T-cell (primary cell): ENCODE results near the gene IQGAP2. TPM values are rescaled to one million over a fixed set of nuclear protein-coding genes. Genes with fewer than 3 reads are reported as not detected.

Experiments
- ATAC-seq, 4 experiments: fragments of 200-7000 bp in 3 of 4; fragments of 150-1000 bp in 1 of 4; cut with Tn5 transposase; replicated peaks in 1 of 4; 1 replicate in 3 of 4; 2 replicates in 1 of 4; pipeline ENCODE4 v1.10.0; 2021; ENCODE audit warnings: moderate library complexity in 3 of 4, mild to moderate bottlenecking in 2 of 4, moderate number of reproducible peaks in 1 of 4
- CTCF ChIA-PET, 2 donors: fragments of 300-600 bp; sonication (Branson Sonifier 250); formaldehyde crosslinking; loops; one replicate each; lab custom pipeline; 2022; ENCODE audit warnings: antibody characterized with exemption in 2 of 2; lab: Charles Lee
- POLR2A ChIA-PET, 2 donors: fragments of 300-600 bp; sonication (Branson Sonifier 250); formaldehyde crosslinking; loops; one replicate each; lab custom pipeline; 2022; ENCODE audit warnings: antibody characterized with exemption in 2 of 2; lab: Charles Lee
- DNase-seq, 35 experiments: peaks; one replicate each; pipeline versions ENCODE4 v3.0.0 to v3.0.0-alpha.2; 2013 to 2023
- H3K27ac ChIP-seq: one replicate; pipeline ENCODE4 v1.5.1; 2013; ENCODE audit warnings: low read length
- H3K27me3 ChIP-seq, 2 experiments: replicated peaks in 1 of 2; 1 replicate in 1 of 2; 2 replicates in 1 of 2; pipeline versions ENCODE4 v1.6.1 to v1.7.0; 2013; ENCODE audit warnings: low read length in 1 of 2, mixed read lengths in 1 of 2; ENCODE audit not compliant: control insufficient read depth in 2 of 2, insufficient read depth in 2 of 2; ENCODE audit errors: extremely low read depth in 1 of 2
- H3K36me3 ChIP-seq, 2 donors: 1 replicate in 1 of 2; 2 replicates in 1 of 2; pipeline versions ENCODE4 v1.6.1 to v1.7.0; 2013; ENCODE audit warnings: low read length in 1 of 2; ENCODE audit not compliant: control insufficient read depth in 2 of 2, insufficient read depth in 1 of 2; ENCODE audit errors: extremely low read depth in 1 of 2
- H3K4me1 ChIP-seq, 2 experiments: 1 replicate in 1 of 2; 2 replicates in 1 of 2; pipeline versions ENCODE4 v1.6.1 to v1.7.0; 2013; ENCODE audit warnings: low read length in 2 of 2, mixed read lengths in 1 of 2; ENCODE audit not compliant: insufficient read depth in 2 of 2, control insufficient read depth in 1 of 2; ENCODE audit errors: extremely low read depth in 1 of 2
- H3K4me3 ChIP-seq, 2 donors: 1 replicate in 1 of 2; 2 replicates in 1 of 2; pipeline versions ENCODE4 v1.5.1 to v1.7.0; 2013; ENCODE audit warnings: mild to moderate bottlenecking in 2 of 2, low read length in 1 of 2, moderate library complexity in 1 of 2; ENCODE audit not compliant: control insufficient read depth in 1 of 2; ENCODE audit errors: extremely low read depth in 1 of 2
- H3K9me3 ChIP-seq: 2 replicates; pipeline ENCODE4 v1.7.0; 2013
- H3K27ac Mint-ChIP-seq, 2 donors: one replicate each; pipeline ENCODE4 v1.8.0; 2020 to 2021; ENCODE audit warnings: mild to moderate bottlenecking in 2 of 2, mixed read lengths in 2 of 2
- H3K27me3 Mint-ChIP-seq, 2 donors: one replicate each; pipeline ENCODE4 v1.8.0; 2021 to 2022; ENCODE audit warnings: mixed read lengths in 2 of 2
- H3K36me3 Mint-ChIP-seq: one replicate; pipeline ENCODE4 v1.8.0; 2021; ENCODE audit warnings: mixed read lengths
- H3K4me1 Mint-ChIP-seq, 3 donors: one replicate each; pipeline ENCODE4 v1.8.0; 2020 to 2022; ENCODE audit warnings: mixed read lengths in 3 of 3, mild to moderate bottlenecking in 1 of 3
- H3K4me3 Mint-ChIP-seq, 3 donors: one replicate each; pipeline ENCODE4 v1.8.0; 2020 to 2022; ENCODE audit warnings: mild to moderate bottlenecking in 3 of 3, mixed read lengths in 3 of 3, moderate library complexity in 3 of 3
- H3K9me3 Mint-ChIP-seq, 3 donors: one replicate each; pipeline ENCODE4 v1.8.0; 2020 to 2022; ENCODE audit warnings: mixed read lengths in 3 of 3
- WGBS: methylation state at CpG from one replicate; pipeline ENCODE4 v1.1.5; 2013; ENCODE audit warnings: missing lambda C conversion rate; ENCODE audit not compliant: insufficient coverage; 5-methylcytosine and 5-hydroxymethylcytosine counted together
- total RNA-seq, 35 experiments: library from RNA in 6 of 35; stranded (reverse) in 6 of 35; fragments of 120-200 nt in 1 of 35; gene quantifications; one replicate each; pipeline versions ENCODE4 v1.2.1 to v1.2.4 and lab custom pipeline; 2013 to 2026

IQGAP2 gene
- total RNA-seq, 5 donors from 2014 or later (not counting 1 experiment from before 2014, with no cell fraction given), result 66.5 to 121 (median 72.5) TPM

DNA sequence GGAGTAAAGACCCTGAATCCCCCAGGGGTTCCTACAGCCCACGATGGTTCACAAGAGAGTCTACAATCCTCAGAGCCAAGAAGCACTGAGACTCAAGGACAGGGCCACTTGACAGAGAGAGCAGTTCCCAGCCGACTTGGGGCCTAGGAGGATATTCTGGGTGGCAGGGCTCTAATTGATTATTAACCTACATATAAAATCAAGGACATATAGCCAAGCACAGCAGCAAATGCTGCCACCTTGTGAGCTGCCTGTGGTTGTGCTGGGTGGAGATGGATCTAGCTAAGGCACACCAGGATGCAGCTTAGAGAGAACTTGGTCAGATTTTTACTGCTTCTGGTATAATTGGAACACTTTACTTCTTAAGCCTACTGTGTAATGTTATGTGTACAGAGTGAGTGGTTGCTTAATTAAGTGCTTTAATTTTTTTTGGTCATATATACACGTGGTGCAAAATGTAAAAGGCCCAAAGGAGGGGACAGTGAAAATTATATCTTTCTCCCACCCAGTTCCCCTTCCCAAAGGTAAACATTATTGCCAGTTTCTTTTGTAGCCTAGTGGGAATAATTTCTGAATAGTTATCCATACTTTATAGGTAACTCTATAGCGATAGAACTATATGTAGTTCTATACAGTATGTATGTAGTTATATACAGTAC lies 141.3 kb downstream of the IQGAP2 start:
- H3K27me3 ChIP-seq, result no peaks in the 10 kb centered on the region
- Mint-ChIP-seq H3K27me3 (no peaks in the 10 kb centered on the region), H3K27ac (peak overlapping the region; percentile 96 to 99), H3K9me3 (no peaks in the 10 kb centered on the region), H3K36me3 (no peaks in the 10 kb centered on the region), H3K4me3 (peak overlapping the region; percentile 67 to 76 (median 75)), H3K4me1 (peaks cover 83 to 95% (median 93%) of the 10 kb centered on the region in 3 donors)
- peak overlapping the region; percentile 96 for H3K27ac ChIP-seq
- peak; percentile 21 to 31 (median 28) for ATAC-seq
- ChIA-PET POLR2A (interaction anchor here in 1 of 2 donors (1.3 to 3.3 kb wide), 2 partner anchors 8 to 141 kb away, joined by 5 to 17 read pairs; partner anchors contain the start of gene IQGAP2), CTCF (interaction anchor here in 1 of 2 donors (0.7 to 3.2 kb wide), 9 partner anchors 14 to 1308 kb away, joined by 3 to 25 read pairs (median 5); partner anchors contain the start of genes ANKRD31 and IQGAP2)
- no peaks in the 10 kb centered on the region for H3K36me3 ChIP-seq
- WGBS, result no CpG with 5 or more reads among the region's 4 CpGs
- no peaks in the 10 kb centered on the region for H3K9me3 ChIP-seq
- H3K4me3 ChIP-seq, result no peak overlapping the region
- peaks cover 29 to 66% of the 10 kb centered on the region in 2 experiments for H3K4me1 ChIP-seq
- DNase-seq, result peak; percentile 30 to 77 (median 54)

DNA sequence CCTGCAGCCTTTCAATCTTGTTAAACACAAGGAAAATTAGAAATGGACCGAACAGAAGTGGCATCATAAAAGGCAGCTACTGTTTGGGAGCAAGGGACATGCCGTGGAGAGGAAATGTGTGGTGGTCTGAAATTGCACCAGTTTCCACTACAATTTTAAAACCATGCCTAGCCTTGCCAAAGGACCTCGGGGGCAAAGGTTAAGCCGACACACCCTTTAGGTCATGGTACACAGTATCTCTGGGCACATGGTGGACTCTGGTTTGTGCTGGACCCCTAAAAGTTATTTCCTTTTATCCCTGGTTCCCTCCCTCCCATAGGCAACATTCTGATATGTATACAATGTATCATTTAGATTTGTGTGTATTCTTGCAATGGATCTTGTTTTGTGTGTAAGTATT lies 142.1 kb downstream of the IQGAP2 start:
- H3K36me3 ChIP-seq, result no peaks in the 10 kb centered on the region
- WGBS, result no CpG with 5 or more reads among the region's 4 CpGs
- ATAC-seq (no peak), DNase-seq (no peak)
- no peaks in the 10 kb centered on the region for H3K9me3 Mint-ChIP-seq
- no peaks in the 10 kb centered on the region for H3K36me3 Mint-ChIP-seq
- POLR2A ChIA-PET, result no interaction called here
- H3K27ac ChIP-seq, result no peak overlapping the region
- H3K27ac Mint-ChIP-seq, result no peak overlapping the region
- no peaks in the 10 kb centered on the region for H3K27me3 Mint-ChIP-seq
- peaks cover 29 to 64% of the 10 kb centered on the region in 2 experiments for H3K4me1 ChIP-seq
- H3K27me3 ChIP-seq, result no peaks in the 10 kb centered on the region
- no peak overlapping the region for H3K4me3 ChIP-seq
- no peaks in the 10 kb centered on the region for H3K9me3 ChIP-seq
- CTCF ChIA-PET, result interaction anchor here in 1 of 2 donors (1.4 kb wide), 1 partner anchor 143 kb away, joined by 3 read pairs; no protein-coding TSS in a partner anchor
- H3K4me1 Mint-ChIP-seq, result peaks cover 82 to 95% (median 92%) of the 10 kb centered on the region in 3 donors
- H3K4me3 Mint-ChIP-seq, result no peak overlapping the region

DNA sequence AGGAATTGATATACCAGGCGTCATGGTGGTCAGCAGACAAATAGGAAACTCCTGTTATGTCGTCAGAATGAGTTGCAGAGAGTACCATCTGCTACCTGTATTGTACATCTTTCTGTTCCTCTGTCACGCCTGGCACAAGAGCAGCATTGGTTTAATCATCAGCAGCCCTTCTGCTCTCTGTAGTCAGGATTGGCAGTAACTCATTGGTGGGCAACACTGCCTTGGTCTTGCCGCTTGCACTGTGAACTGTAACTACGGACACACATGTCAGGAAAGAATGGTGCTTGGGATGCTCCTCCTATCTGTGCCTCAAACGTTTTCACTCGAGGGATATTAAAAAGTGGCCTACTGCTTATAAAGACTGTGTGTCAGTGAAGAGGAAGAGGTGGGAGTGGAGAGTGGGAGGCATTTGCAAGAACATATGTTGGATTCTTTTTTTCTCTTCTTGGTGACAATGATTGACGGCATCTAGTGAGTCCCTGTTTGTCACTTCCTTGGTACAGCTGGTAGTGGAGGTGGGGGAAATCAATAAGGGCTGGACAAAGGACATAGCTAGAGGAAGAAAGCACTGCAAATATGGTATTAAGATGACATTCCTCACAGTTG lies 143.5 kb downstream of the IQGAP2 start:
- Mint-ChIP-seq H3K9me3 (no peaks in the 10 kb centered on the region), H3K36me3 (no peaks in the 10 kb centered on the region), H3K4me1 (peaks cover 73 to 86% (median 82%) of the 10 kb centered on the region in 3 donors), H3K4me3 (peak overlapping the region; percentile 66 to 78 (median 67)), H3K27me3 (no peaks in the 10 kb centered on the region), H3K27ac (peak overlapping the region; percentile 94 to 96)
- WGBS, result 55% methylated on average over 7 of the region's 8 CpGs
- ChIA-PET CTCF (interaction anchor here (0.6 to 2.5 kb wide), 16 partner anchors 12 to 1202 kb away, joined by 3 to 27 read pairs (median 4); partner anchors contain the start of gene IQGAP2 (in 2 of the 2)), POLR2A (interaction anchor here in 1 of 2 donors (0.6 to 1.5 kb wide), 4 partner anchors 37 to 143 kb away, joined by 3 to 10 read pairs (median 6); no protein-coding TSS in a partner anchor)
- peak overlapping the region; percentile 91 for H3K27ac ChIP-seq
- H3K36me3 ChIP-seq, result no peaks in the 10 kb centered on the region
- H3K27me3 ChIP-seq, result no peaks in the 10 kb centered on the region
- peak overlapping the region in 1 of 2 donors; percentile 19 for H3K4me3 ChIP-seq
- ATAC-seq, result no peak
- H3K9me3 ChIP-seq, result no peaks in the 10 kb centered on the region
- H3K4me1 ChIP-seq, result peaks cover 29 to 64% of the 10 kb centered on the region in 2 experiments
- peak in 3 of 35 experiments; percentile 28 to 39 (median 29) for DNase-seq

DNA sequence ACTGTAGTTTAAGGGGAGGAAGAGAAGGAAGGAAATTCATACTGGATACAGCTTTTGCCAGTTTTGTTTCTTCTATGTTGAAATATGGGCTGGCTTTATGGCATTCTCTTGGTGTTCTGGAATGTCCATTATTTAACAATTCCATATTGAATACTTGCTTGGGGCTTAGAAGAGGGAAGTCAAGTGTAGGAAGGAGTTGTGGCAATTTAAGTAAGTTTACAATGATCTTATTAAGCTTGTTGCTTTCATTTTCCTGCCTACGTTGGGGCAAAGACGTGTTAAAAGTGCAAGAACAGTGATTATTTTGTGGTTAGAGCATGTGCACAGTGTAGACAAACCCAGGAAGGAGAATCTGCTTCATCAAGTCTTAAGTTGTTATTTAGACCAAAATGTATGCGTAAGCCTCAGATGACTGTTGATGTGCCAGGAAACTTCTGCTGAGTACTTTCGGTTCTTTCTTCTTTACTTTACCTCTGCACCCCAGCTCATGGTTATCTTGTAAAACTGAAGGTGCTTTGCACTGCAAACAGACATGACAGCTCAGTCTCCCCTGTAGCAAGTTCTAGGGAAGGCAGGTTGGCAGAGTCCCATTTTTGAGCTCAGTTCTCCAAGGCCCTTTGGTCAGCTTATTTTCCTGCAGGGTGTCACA lies 144.3 kb downstream of the IQGAP2 start:
- ChIA-PET CTCF (interaction anchor here (0.6 to 2.5 kb wide), 20 partner anchors 11 to 1203 kb away, joined by 3 to 27 read pairs (median 4); partner anchors contain the start of gene IQGAP2 (in 2 of the 2)), POLR2A (interaction anchor here (0.5 to 1.5 kb wide), 9 partner anchors 36 to 1209 kb away, joined by 3 to 10 read pairs (median 3); no protein-coding TSS in a partner anchor)
- Mint-ChIP-seq H3K4me1 (peaks cover 68 to 84% (median 80%) of the 10 kb centered on the region in 3 donors), H3K27ac (peak overlapping the region; percentile 94 to 96), H3K9me3 (no peaks in the 10 kb centered on the region), H3K27me3 (no peaks in the 10 kb centered on the region), H3K4me3 (peak overlapping the region; percentile 66 to 78 (median 67)), H3K36me3 (peaks cover 3% of the 10 kb centered on the region)
- peak overlapping the region; percentile 1 to 19 for H3K4me3 ChIP-seq
- H3K36me3 ChIP-seq, result no peaks in the 10 kb centered on the region
- peak overlapping the region; percentile 91 for H3K27ac ChIP-seq
- no peaks in the 10 kb centered on the region for H3K9me3 ChIP-seq
- 0% methylated on average over 2 of the region's 4 CpGs for WGBS
- peak; percentile 81 to 86 (median 85) for ATAC-seq
- peak in 32 of 35 experiments; percentile 15 to 88 (median 45) for DNase-seq
- no peaks in the 10 kb centered on the region for H3K27me3 ChIP-seq
- H3K4me1 ChIP-seq, result peaks cover 29 to 57% of the 10 kb centered on the region in 2 experiments

DNA sequence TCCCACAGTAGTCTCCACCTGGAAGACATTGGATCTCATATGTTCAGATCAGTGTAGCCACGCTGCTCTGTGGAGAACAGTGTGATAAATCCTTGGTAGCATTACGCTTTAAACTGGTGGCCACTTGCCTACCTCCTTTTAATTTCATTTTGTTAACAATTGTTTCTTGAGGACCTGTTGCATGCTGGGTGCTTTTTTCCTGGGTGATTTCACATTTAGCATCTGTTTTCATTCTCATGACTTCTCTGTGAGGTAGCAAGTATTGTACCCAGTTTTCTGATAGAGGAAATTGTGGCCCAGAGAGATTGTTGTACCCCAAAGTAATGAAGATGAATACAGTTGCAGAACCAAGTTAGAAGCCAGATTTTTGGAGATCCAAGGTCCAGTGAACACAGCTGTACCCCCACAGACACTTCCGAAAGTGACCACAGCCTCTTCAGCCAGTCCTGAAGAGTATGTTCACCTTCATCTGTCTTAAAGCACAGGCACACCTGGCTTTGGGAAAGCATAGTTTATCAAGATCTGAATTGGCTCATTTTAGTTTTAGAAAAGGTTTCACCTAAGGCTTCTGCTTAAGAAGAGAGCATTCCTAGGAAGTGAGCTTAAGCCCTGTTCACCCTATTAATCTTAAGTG lies 144.9 kb downstream of the IQGAP2 start:
- ATAC-seq (peak; percentile 2 to 35 (median 3)), DNase-seq (no peak)
- H3K27me3 Mint-ChIP-seq, result no peaks in the 10 kb centered on the region
- H3K27ac Mint-ChIP-seq, result peak overlapping the region; percentile 94 to 96
- H3K4me1 ChIP-seq, result peaks cover 23 to 52% of the 10 kb centered on the region in 2 experiments
- no peaks in the 10 kb centered on the region for H3K36me3 ChIP-seq
- H3K4me3 Mint-ChIP-seq, result peak overlapping the region; percentile 45 to 78 (median 66)
- POLR2A ChIA-PET, result interaction anchor here (0.6 to 1.5 kb wide), 8 partner anchors 74 to 190 kb away, joined by 3 to 10 read pairs (median 4); partner anchors contain the start of gene IQGAP2 (in 1 of the 2)
- H3K27me3 ChIP-seq, result no peaks in the 10 kb centered on the region
- peaks cover 65 to 82% (median 77%) of the 10 kb centered on the region in 3 donors for H3K4me1 Mint-ChIP-seq
- CTCF ChIA-PET, result interaction anchor here (0.6 to 2.5 kb wide), 17 partner anchors 10 to 226 kb away, joined by 3 to 27 read pairs (median 4); partner anchors contain the start of gene IQGAP2 (in 2 of the 2)
- H3K27ac ChIP-seq, result peak overlapping the region; percentile 91
- H3K9me3 ChIP-seq, result no peaks in the 10 kb centered on the region
- no peaks in the 10 kb centered on the region for H3K9me3 Mint-ChIP-seq
- 89% methylated on average over 1 of the region's 3 CpGs for WGBS
- H3K36me3 Mint-ChIP-seq, result peaks cover 6% of the 10 kb centered on the region
- peak overlapping the region in 1 of 2 donors; percentile 19 for H3K4me3 ChIP-seq
